Measurements from ENCODE around the gene RALGPS1. TPM values are rescaled to one million over a fixed set of nuclear protein-coding genes. Genes with fewer than 3 reads are reported as not detected.

The RALGPS1 gene
- polyA plus RNA-seq, 1 experiment: 1.7 TPM

GRCh38 chr9:127078336-127078735 is 163.8 kb downstream of the RALGPS1 start:
- no peak for DNase-seq (ENCODE audit: low read depth)
- ChIA-PET POLR2A (no interaction called here), CTCF (interaction anchor here (1.0 kb wide), 2 partner anchors 10 to 24 kb away, joined by 3 read pairs; no protein-coding TSS in a partner anchor)
- H3K36me3 ChIP-seq (ENCODE audit: control insufficient read depth, insufficient read depth, low read length): no peaks in the 10 kb centered on the region
- no peak for TF ChIP-seq CTCF (IDR thresholded peaks at IDR 0.05; ENCODE audit: insufficient read depth, low read depth, low read length)
- no peak overlapping the region for H3K4me3 ChIP-seq (ENCODE audit: low read depth, low read length)
- peaks cover 2% of the 10 kb centered on the region for H3K27me3 ChIP-seq (ENCODE audit: control insufficient read depth, insufficient read depth, low read length)

- no peak for DNase-seq (ENCODE audit: low read depth)
- CTCF ChIA-PET: interaction anchor here (1.1 kb wide), 1 partner anchor 12 kb away, joined by 3 read pairs; no protein-coding TSS in a partner anchor
Observed at GRCh38 chr9:127078988-127079387, 164.4 kb downstream of the RALGPS1 start.

GRCh38 chr9:127079446-127080140 is 165.0 kb downstream of the RALGPS1 start:
- H3K27me3 ChIP-seq (ENCODE audit: control insufficient read depth, insufficient read depth, low read length): peaks cover 2% of the 10 kb centered on the region
- no peaks in the 10 kb centered on the region for H3K36me3 ChIP-seq (ENCODE audit: control insufficient read depth, insufficient read depth, low read length)
- no peak for DNase-seq (ENCODE audit: low read depth)
- CTCF ChIA-PET: interaction anchor here (1.1 kb wide), 1 partner anchor 13 kb away, joined by 3 read pairs; no protein-coding TSS in a partner anchor
- POLR2A ChIA-PET: no interaction called here
- no peak overlapping the region for H3K4me3 ChIP-seq (ENCODE audit: low read depth, low read length)
- no peak for TF ChIP-seq CTCF (IDR thresholded peaks at IDR 0.05; ENCODE audit: insufficient read depth, low read depth, low read length)

More at GRCh38 chr9:127078988-127079387, 164.4 kb downstream of the RALGPS1 start:
- peaks cover 2% of the 10 kb centered on the region for H3K27me3 ChIP-seq (ENCODE audit: control insufficient read depth, insufficient read depth, low read length)
- H3K4me3 ChIP-seq (ENCODE audit: low read depth, low read length): no peak overlapping the region
- POLR2A ChIA-PET: no interaction called here
- no peak for TF ChIP-seq CTCF (IDR thresholded peaks at IDR 0.05; ENCODE audit: insufficient read depth, low read depth, low read length)
- H3K36me3 ChIP-seq (ENCODE audit: control insufficient read depth, insufficient read depth, low read length): no peaks in the 10 kb centered on the region

GRCh38 chr9:127081250-127082185 is 166.9 kb downstream of the RALGPS1 start:
- DNase-seq (ENCODE audit: low read depth): no peak
- peaks cover 2% of the 10 kb centered on the region for H3K27me3 ChIP-seq (ENCODE audit: control insufficient read depth, insufficient read depth, low read length)
- CTCF ChIA-PET: interaction anchor here (1.1 kb wide), 1 partner anchor 11 kb away, joined by 3 read pairs; no protein-coding TSS in a partner anchor
- no peak overlapping the region for H3K4me3 ChIP-seq (ENCODE audit: low read depth, low read length)
- POLR2A ChIA-PET: no interaction called here
- no peaks in the 10 kb centered on the region for H3K36me3 ChIP-seq (ENCODE audit: control insufficient read depth, insufficient read depth, low read length)
- no peak for TF ChIP-seq CTCF (IDR thresholded peaks at IDR 0.05; ENCODE audit: insufficient read depth, low read depth, low read length)

Data from BJ (cell line).